Sigmoid colon (tissue), 4 donors: ENCODE results near the gene PCDH8.

Experiments used
- EP300 ChIP-seq, 4 donors: sonication (generic); formaldehyde crosslinking; IDR thresholded peaks; one replicate each; pipeline ENCODE4 v1.6.1; 2017; ENCODE audit warnings: antibody characterized with exemption in 4 of 4
- POLR2A ChIP-seq, 2 donors: fragments of 450-650 bp; IDR thresholded peaks; one replicate each; pipeline ENCODE4 v1.6.1; 2016; ENCODE audit warnings: antibody characterized with exemption in 2 of 2, mild to moderate bottlenecking in 2 of 2, moderate library complexity in 2 of 2
- POLR2AphosphoS5 ChIP-seq, 4 donors: sonication (generic); formaldehyde crosslinking; IDR thresholded peaks; one replicate each; pipeline ENCODE4 v1.6.1; 2017; ENCODE audit warnings: antibody characterized with exemption in 4 of 4
- TF ChIP-seq, protein P1 (sequence below), 4 experiments: fragments of 450-650 bp in 3 of 4; fragments of 200-600 bp in 1 of 4; IDR thresholded peaks; one replicate each; pipeline ENCODE4 v1.5.1; 2016 to 2019; ENCODE audit warnings: antibody characterized with exemption in 4 of 4, mild to moderate bottlenecking in 3 of 4, moderate library complexity in 2 of 4

DNA sequence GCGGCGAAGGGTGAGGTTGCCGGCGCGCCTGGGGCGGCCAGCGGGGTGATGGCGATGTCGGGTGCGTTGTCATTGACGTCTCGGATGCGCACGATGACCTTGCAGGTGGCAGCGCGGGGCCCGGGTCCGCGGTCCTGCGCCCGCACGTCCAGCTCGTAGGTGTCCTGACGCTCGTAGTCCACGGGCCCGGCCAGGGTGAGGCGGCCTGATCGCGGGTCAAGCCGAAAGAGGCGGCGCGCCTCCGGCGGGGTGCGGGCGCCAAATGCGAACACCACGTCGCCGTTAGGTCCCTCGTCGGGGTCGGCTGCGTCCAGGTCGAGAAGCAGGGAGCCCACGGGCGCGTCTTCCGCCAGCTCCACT lies 1.1 kb downstream of the PCDH8 start:
- no peak for TF ChIP-seq POLR2AphosphoS5 (IDR thresholded peaks at IDR 0.05)
- TF ChIP-seq, protein P1, sequence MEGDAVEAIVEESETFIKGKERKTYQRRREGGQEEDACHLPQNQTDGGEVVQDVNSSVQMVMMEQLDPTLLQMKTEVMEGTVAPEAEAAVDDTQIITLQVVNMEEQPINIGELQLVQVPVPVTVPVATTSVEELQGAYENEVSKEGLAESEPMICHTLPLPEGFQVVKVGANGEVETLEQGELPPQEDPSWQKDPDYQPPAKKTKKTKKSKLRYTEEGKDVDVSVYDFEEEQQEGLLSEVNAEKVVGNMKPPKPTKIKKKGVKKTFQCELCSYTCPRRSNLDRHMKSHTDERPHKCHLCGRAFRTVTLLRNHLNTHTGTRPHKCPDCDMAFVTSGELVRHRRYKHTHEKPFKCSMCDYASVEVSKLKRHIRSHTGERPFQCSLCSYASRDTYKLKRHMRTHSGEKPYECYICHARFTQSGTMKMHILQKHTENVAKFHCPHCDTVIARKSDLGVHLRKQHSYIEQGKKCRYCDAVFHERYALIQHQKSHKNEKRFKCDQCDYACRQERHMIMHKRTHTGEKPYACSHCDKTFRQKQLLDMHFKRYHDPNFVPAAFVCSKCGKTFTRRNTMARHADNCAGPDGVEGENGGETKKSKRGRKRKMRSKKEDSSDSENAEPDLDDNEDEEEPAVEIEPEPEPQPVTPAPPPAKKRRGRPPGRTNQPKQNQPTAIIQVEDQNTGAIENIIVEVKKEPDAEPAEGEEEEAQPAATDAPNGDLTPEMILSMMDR (IDR thresholded peaks at IDR 0.05), result no peak
- TF ChIP-seq EP300 (IDR thresholded peaks at IDR 0.05), result no peak
- no peak for TF ChIP-seq POLR2A (IDR thresholded peaks at IDR 0.05)
